GM18909 (cell line): ENCODE results near the gene PIGR.
A peak's percentile ranks its signal among the peaks of the same experiment; 100 is the strongest.

Experiments used
- ATAC-seq: cut with Tn5 transposase; IDR thresholded peaks from one replicate; pipeline ENCODE4 v1.9.1; 2021; ENCODE audit warnings: mild to moderate bottlenecking; ENCODE audit not compliant: unreplicated experiment, poor library complexity

The PIGR gene

DNA sequence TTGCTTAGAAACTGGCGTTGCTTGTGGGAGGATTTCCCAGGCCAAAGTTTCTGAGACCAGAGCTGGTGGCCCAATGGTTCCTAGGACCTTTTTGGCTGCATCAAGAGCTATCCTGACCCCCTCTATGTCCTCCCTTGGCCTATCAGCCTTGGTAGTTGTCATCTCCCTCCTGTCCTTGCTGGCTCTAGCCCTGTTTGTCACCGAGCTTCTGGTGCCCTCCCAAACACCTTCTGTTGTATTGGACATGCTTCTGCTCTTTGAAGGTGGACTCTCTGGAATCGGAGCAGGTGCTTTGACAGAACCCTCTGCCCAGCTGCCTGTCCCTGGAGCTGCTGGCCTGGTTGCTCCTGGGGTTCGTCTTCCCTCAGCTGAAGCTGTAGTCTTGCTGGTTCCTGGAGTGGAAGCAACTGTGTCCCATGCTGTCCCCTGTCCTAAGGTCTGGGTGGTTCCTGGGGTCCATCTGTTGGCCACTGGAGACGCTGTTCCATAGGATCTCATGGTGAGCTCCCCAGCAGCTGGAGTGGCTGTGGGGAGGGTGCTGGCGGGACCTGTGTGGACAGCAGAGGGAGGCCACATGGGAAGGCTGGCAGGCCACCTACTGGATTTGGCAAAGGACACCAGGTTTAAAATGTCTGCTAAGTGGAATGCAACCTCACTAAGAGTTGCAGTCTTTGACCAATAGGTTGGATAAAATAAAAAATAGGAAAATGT, 14.6 kb upstream of the PIGR start:
- ATAC-seq, result no peak

DNA sequence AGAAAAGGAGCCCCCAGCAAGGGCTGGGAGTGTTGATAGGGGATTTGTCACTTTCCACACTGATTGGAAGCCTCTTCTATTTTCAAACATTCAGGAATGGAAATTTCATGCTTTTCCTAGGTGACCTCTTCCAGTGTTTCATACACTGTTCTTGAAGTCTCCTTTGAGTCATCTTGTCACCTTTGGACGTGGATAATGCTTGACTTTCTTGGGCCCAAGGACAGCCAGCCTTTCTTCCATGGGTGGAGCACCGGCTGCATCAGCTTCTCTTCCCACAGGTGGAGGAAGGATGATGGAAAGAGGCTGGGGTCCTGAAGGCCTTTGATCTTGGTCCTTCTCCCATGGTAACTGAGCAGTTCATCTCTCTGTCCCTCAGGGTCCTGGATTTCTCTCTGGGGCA, 11.9 kb upstream of the PIGR start:
- ATAC-seq, result no peak

DNA sequence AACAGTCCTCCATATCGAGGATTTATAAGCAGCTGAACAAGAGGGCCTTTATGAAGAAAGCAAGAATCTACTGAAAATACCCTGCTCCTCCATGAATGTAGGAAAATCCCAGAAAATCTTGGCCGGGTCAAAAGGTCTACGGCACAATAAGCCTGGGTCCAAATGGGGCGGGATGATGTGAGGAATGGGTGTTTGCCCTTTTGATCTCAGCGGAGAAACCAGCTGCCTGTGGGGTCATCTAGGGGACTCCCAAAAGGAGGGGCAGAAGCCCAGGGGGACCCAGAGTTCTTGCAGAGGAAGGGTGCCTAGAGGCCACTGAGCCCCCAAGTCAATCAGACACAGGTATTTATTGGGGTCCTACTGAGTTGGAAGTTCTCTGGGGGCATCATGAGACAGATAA, 11.4 kb upstream of the PIGR start:
- no peak for ATAC-seq

DNA sequence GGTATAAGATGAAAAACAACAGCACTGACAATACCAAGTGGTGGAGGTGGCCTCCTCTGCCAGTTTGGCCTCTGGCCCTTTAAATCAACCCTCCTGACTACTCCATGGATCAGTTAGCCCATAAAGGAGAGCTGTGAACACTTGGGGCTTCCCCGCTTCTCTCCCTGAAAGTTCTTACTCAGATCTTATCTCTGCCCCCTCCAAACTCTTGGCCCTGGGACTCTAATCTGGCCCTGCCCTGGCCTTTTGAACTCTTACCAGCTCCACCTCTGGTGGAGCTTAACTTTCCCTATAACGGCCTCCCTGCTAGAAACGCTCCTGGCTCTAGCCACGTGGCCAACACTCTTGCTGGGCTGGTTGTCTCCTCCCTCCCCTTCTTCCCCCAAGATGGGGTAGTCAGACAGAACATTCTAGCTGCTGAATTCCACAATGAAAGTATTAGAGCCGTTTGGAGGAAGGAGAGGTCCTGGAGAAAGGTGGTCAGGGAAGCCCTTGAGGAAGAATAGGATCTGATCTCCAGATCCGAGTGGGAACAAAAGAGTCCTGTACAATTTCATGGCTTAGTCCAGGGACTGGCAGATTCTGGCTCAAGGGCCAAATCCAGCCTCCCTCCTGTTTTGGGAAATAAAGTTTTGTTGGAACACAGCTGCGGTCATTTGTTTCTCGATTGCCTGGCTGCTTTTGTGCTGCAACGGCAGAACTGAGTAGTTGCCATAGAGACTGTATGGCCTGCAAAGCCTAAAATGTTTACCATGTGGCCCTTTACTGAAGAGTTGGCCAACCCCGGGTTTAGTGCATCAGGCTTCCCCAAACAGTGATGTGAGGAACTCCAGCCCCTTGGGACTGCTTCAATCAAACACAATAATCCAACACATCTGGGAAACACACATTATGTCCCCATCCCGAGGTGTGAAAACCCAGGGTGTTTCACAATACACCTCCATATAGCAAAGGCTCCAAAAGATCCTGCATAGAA, 9.5 kb upstream of the PIGR start:
- ATAC-seq, result no peak

DNA sequence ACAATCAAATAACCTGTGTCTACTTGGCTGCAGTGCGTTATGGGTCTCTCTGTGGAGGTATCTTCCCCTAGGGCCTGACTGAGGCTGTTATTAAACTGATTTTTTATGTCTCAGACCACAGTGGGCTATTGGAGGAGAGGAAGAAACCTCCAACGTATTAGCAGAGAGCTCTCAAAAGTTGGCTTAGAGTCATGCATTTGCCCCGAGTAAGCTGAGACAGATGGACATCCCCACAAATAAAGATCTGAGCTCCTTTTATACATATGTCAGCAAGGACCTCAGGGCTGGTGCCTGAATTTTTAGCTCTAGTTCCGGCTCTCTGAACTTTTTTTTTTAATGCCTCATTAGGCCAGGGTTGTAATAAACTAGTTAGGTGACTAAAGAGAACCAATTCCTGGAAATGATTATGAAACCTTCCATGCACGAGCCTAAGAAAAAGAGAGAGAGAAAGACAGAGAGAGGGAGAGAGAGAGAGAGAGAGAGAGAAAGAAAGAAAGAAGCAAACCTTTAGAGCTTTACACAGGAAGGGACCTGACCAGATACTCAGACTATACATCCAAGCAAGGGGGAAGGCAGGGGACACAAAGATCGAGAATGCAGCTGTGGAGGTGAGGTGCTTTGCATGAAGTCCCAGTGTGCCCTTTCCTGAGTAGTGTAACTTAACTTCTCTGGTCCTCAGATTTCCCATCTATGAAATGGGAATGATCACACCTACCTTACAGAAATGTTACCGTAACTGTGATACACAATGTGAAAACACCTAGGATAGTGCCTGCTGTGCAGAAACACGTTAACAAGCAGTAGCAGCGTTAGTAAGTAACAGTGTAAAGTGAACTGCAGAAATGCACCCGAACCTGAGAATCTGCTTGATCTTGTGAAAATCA, 8.4 kb upstream of the PIGR start:
- no peak for ATAC-seq

DNA sequence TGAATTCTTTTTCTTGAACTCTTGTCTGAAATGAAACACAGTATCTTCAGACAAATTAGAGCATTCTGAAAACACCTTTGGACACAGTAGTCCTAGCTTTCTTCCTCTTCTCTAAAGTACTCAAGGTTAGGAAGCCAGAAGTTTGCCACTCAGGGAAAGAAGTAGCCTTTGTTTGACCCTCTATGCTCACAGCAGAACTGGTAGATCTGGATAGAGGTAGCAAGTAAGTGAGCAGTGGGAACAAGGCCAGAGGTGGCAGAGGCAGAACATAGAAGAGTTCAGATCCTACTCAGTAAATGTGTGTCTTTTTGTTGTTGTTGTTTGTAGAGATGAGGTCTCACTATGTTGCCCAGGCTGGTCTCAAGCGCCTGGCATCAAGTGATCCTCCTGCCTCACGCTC, 7.4 kb upstream of the PIGR start:
- ATAC-seq, result no peak

DNA sequence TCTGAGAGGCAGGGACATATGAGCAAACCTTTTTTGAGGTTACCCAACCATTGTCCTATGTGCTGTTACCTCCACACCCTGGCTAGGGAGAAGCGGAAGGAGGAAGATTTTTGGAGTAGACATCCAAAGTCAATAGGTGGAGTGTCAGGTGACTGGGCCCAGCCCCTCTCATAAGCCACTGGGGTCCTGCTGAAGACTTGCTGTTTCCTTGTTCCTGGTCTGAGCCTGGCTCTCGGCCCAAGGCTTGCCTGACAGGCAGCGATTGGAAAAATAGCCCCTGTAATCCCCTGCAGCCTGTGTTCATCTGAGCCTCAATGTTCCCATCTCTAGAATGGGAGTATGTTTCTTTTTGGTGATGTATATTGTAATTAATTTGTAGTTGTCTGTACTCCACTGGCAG, 6.9 kb upstream of the PIGR start:
- no peak for ATAC-seq

DNA sequence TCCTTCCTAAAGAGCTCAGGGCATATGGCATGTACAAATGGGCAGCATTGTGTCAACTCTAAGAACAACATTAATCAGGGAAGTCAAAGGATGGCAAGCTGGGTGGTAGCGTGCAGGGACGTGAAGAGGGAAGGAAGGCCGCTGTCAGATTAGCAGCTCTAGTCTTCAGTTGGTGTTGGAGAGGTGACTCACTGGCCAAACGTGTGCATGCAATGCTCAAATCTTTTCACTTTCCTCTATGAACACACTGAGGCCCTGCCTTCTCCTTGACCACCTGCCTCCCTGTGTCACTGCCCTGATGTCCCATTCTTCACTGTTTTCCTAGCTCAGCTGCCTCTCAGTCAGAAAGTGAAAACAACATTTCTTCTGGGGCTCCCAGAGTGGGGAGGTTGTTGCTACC, 5.9 kb upstream of the PIGR start:
- ATAC-seq, result peak; percentile 29

DNA sequence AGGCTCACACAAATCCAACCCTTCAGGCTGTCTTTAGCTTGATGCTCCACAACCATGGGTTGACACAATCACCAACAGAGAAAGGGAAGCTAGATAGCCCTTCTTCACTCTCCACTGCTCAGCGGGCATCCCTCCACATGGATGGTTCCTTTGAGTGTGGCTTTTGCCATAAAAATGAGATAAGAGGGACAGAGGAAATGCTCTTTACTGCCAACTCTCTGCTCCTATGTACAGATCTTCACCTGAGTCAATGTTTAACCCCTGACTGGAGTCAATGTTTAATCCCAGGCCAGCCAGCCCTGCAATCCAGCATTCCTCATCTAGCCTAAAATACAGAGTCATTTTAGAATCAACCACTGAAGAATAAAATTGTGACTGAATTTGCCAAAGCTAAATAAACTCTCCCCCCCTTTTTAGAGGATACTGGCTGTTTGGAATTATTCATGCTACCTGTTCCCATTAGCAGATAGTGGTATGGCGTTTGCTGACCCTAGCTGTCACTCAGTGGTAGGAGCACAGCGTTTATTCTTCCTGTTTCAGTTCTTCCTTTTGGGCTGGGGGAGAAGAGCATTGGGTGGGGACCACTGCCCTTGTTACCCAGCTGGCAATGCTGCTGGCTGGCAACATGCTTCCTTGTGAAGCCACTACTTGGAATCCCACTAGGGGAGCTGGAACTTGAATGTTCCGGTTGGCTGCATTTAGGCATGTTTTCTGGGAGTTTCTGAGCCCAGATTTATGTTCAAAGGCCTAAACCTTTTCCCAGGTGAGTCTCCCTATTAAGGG, 5.2 kb upstream of the PIGR start:
- ATAC-seq, result peak; percentile 46

DNA sequence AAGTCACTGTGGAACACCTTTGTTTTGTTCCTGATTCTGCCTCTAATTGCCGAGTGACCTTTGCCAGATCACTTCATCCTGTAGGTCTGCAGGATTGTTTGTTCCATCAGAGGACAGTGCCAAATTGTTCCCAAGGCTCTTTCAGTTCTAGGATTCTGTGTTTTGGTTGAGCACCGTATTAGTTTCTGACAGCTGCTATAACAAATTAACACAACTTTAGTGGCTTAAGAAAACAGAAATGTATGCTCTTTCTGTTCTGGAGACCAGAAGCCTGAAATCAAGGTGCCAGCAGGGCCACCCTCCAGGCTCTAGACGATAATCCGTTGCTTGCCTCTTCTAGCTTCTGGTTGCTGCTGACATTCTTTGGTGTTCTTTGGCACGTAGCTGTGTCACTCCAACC, 3.4 kb upstream of the PIGR start:
- no peak for ATAC-seq

DNA sequence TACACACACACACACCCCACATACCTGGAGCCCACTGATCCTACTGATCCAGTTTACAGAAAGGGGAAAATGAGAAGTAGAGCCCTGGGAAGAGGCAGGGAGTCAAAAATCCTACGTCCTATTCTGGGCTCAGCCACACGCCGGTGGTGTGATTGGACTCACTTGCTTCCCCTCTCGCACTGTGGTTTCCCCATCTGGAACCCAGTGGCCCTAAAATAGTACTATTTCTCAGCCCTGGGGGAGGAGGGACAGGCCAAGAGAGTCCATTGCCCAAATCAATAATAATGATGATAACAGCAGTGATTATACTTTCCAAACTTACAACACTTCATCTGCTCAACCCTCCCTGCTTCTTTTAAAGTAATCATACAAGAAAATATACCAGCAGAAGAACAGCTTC, 2.9 kb upstream of the PIGR start:
- ATAC-seq, result no peak

DNA sequence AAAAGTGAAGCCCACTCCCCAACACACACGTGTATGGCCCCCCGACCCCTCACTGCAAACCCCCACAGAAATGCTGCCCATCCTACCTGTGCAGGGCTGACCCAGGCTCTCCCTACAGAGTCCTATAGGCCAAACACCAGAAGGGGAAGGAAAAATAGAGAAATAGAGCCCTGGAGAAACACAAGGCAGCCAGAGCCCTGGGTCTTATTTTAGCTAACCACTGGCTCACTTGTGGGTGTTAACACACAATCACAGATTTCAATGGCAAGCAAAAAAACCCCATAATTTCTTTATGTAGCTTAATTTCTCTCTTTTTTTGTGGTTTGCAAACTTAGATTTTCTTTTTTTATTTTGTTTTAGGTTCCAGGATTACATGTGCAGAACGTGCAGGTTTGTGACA, 989 bp upstream of the PIGR start:
- ATAC-seq, result no peak

DNA sequence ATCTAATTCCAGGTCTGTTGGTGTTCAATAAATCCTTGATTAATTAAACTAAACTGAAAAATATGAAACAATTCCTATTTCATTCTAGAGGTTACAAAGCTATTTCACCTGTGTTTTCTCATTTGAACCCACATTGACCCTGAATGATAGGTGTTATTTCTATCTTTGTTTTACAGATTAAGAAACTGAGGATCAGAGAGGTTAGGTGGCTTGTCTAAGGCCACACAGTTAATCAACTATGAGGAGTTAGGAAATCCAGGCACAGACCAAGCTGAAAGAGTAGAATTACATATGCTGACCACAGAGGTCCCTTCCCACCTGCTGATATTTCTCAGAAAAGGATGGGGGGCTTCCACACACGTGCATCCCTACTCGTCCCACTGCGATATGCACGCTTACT, 487 bp downstream of the PIGR start:
- no peak for ATAC-seq

DNA sequence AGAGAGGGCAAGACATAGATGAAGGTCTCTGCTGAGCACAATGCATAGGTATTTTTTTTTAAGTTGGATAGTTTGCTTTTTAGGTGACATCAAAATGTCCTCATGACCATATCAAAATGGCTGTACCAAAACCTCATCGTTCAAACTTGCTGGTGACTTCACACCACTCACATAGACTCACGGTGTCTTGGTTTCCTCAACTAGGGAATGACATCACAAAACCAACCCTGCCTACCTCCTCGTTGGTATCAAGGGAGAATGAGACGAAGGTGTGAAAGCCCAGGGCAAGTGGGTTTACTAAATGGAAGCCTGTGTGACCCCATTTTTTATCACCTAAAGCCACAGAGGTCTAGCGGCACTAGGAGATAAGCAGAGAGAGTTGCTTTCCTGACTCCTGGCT, 1.6 kb downstream of the PIGR start:
- ATAC-seq, result no peak

DNA sequence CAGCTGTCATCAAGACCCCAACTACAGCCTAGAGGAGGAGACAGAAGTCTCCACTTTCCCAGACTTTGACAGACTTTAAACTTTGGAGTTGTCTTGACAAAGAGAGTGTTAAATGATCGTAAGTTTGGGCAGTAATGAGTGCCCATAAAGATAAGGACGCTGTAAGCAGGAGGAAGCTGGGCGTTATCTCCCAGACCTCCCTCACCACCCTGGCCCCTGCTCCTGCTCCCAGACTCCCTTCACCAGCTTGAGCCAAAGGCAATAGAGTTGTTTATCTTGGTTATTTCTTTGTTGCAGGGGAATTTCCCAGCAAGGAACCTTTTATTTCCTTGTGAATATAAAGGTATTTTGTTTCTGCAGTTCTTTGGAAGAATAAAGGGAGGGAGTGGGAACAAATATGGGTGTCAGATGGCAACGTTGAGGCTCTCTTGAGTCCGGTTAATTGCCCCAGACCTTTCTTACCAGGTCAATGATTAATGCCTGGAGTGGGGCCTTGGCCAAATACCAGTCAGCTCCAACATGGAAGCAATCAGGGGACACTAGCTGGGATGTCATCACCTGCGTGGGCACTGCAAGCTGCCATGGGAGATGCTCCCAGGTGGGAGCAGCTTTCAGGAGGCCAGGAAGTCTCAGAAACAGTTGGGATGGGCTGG, 4.4 kb downstream of the PIGR start:
- no peak for ATAC-seq

DNA sequence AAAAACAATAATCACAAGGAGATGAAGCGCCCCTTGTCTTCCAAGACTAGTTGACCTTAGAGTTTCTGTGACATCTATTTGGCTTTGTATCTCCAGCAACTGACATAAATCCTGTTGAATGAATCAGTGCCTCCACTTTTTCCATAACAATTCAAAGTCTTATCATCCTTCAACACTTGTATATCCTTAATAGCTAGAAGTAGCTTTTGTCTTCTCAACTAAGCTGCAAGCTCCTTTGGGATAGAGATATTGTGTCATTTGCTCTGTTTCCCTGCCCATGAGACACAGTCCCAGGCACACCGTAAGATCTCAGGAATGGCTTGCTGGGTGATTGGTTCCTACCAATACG, 5.7 kb downstream of the PIGR start:
- no peak for ATAC-seq

DNA sequence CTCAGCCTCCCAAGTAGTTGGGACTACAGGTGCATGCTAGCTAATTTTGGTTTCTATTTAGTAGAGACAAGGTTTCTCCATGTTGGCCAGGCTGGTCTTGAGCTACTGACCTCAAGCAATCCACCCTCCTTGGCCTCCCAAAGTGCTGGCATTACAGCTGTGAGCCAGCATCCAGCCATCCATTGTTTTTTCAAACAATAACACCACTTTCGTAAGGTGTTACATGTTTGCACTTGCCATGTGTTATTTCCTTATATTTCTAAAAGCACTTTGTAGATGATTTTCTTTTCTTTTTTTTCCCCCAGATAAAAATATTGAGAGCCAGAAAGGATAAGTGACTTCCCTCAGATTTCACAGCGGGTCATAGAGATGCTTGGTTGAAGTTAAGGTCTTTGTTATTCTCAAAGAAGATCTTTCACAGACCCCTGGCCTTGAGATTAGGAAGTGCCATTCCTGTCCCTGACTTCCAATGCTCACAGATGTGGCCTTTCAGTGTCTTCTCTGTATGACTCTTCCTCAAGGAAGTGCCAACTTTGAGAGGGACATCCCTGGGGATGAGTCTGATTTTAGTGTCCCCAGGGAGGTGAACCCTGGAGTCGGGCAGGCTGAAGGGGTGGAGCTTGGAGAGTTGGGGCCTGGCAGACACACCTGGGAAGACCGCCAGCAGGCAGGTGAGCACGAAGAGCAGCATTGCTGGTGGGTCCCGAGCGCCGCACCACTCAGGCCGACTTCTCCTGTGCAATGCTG, 6.3 kb downstream of the PIGR start:
- no peak for ATAC-seq

DNA sequence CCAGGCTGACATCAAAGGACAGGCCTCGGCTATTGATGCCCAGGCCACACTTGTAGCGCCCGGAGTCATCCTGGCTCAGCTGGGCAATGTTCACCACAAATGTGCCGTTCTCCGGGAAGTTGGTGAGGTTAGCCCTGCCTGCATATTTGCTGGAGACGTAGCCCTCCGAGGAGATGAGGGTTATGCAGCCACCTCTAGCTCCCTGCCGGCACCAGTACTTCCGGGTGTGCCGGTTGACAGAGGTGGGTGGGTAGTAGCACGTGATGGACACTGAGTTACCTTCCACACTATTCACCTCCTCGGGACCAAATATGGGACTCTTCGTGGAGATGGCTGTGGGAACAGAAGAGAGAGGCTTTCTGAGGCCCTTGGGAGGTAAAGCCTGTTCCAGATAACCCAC, 7.1 kb downstream of the PIGR start:
- no peak for ATAC-seq

DNA sequence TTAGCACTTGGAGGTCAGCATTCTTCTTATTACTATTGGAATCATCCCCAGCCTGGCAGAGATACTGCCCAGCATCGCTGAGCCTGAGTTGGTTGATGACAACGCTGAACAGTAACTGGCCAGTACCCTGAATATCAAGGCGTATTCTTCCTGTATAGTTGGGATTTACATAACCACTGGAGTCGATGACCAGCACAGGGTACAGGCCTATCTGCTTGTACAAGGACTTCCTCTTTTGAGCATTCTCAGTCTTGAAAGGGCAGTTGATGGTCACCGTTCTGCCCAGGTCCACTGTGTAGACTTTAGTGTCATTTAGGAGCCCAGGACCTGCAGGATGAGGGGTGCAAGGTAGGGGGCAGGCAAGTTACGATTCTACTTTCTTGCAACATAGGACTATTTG, 8.8 kb downstream of the PIGR start:
- no peak for ATAC-seq
